Neural cell (in vitro differentiated cells): ENCODE measurements around the gene ANO4.

Experiments
- EP300 ChIP-seq: fragments of 450-650 bp; conservative IDR thresholded peaks from 2 replicates; pipeline ENCODE4 v1.6.1; 2014; ENCODE audit warnings: antibody characterized with exemption, mild to moderate bottlenecking, moderate library complexity; ENCODE audit not compliant: poor library complexity, severe bottlenecking
- POLR2AphosphoS5 ChIP-seq: IDR thresholded peaks from 2 replicates; pipeline ENCODE4 v1.6.1; 2012
- RAD21 ChIP-seq: fragments of 450-650 bp; conservative IDR thresholded peaks from 2 replicates; pipeline ENCODE4 v1.6.1; 2014; ENCODE audit warnings: antibody characterized with exemption, mild to moderate bottlenecking, moderate library complexity
- SMC3 ChIP-seq: fragments of 450-650 bp; conservative IDR thresholded peaks from 2 replicates; pipeline ENCODE4 v1.6.1; 2014; ENCODE audit warnings: antibody characterized with exemption, mild to moderate bottlenecking, moderate library complexity; ENCODE audit not compliant: poor library complexity
- TF ChIP-seq, protein P1 (sequence below): fragments of 450-650 bp; IDR thresholded peaks from 2 replicates; pipeline ENCODE4 v1.5.1; 2014; ENCODE audit warnings: antibody characterized with exemption, mild to moderate bottlenecking, moderate library complexity; ENCODE audit not compliant: poor library complexity, severe bottlenecking

DNA sequence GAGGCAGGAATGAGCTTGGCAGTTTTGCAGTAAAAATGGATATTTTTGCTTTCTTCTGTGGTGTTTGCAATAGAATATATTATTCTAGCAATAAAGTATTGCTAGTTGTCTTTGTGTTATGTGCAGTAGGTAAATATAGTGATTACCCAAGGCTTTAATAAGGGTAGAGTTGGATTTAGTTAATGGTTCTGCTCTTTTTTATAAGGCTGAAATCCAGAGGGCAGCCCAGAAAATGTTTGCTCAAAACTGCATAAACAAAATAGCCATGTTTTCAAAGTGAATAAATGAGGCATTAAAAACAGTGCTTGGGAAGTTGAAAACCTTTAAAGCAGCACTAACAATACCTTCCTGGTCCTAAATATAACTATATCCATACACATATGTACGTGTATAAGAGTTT, 253.1 kb downstream of the ANO4 start:
- TF ChIP-seq, protein P1, sequence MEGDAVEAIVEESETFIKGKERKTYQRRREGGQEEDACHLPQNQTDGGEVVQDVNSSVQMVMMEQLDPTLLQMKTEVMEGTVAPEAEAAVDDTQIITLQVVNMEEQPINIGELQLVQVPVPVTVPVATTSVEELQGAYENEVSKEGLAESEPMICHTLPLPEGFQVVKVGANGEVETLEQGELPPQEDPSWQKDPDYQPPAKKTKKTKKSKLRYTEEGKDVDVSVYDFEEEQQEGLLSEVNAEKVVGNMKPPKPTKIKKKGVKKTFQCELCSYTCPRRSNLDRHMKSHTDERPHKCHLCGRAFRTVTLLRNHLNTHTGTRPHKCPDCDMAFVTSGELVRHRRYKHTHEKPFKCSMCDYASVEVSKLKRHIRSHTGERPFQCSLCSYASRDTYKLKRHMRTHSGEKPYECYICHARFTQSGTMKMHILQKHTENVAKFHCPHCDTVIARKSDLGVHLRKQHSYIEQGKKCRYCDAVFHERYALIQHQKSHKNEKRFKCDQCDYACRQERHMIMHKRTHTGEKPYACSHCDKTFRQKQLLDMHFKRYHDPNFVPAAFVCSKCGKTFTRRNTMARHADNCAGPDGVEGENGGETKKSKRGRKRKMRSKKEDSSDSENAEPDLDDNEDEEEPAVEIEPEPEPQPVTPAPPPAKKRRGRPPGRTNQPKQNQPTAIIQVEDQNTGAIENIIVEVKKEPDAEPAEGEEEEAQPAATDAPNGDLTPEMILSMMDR: no peak
- TF ChIP-seq POLR2AphosphoS5 (no peak), RAD21 (no peak), EP300 (no peak), SMC3 (no peak)
